WI38 (cell line): ENCODE data around the gene DCP1B.

Source experiments
- H3K4me3 ChIP-seq: 2 replicates; pipeline ENCODE4 v1.5.1; 2011; ENCODE audit warnings: low read depth, mild to moderate bottlenecking, control low read depth, low read length
- CTCF ChIP-seq: IDR thresholded peaks from 2 replicates; pipeline ENCODE4 v1.5.1; 2012; ENCODE audit warnings: low read depth, mild to moderate bottlenecking, control low read depth, low read length

Gene DCP1B

DNA sequence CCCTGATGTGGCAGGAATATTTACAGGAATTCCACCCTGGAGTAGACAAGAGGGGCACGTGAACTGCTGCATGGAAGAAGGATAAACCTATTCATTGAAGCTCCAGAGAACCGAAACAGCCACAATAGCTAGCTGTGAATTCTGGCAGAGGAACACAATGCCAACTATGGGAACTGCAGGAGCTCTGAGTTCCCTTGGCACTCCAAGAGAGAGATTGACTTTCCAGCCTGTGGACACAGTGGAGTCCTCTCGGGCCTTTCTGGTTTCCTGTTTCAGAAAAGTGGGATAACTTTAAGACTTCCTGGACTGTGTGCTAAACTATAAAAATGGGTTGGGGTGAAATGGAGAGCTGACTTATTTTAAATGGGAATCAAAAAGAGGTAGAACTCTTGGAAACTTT, 97.7 kb downstream of the DCP1B start:
- H3K4me3 ChIP-seq: no peak overlapping the region

GRCh38 chr12:1904875-1905274, 99.4 kb downstream of the DCP1B start:
- TF ChIP-seq CTCF: no peak
- H3K4me3 ChIP-seq: no peak overlapping the region

More for the DNA sequence above, 97.7 kb downstream of the DCP1B start:
- no peak for TF ChIP-seq CTCF

GRCh38 chr12:1896964-1897363, 107.3 kb downstream of the DCP1B start:
- TF ChIP-seq CTCF: no peak
- no peak overlapping the region for H3K4me3 ChIP-seq
